Stimulated activated CD8-positive, alpha-beta memory T cell treated with anti-CD3 and anti-CD28 coated beads, Interleukin-7, amount 100 ng/mL, for 48 hours (primary cell): ENCODE data around the gene ROR2.
"Not testable (repeated sequence)": the region's sequence is repeated elsewhere in the genome, so short reads cannot be mapped to it uniquely, and the experiment has no call there.

Source experiments
- DNase-seq, 2 donors: peaks; one replicate each; pipeline ENCODE4 v3.0.0-alpha.2; 2020; ENCODE audit warnings: low read depth in 1 of 2; ENCODE audit errors: extremely low read depth in 1 of 2

Gene ROR2

DNA sequence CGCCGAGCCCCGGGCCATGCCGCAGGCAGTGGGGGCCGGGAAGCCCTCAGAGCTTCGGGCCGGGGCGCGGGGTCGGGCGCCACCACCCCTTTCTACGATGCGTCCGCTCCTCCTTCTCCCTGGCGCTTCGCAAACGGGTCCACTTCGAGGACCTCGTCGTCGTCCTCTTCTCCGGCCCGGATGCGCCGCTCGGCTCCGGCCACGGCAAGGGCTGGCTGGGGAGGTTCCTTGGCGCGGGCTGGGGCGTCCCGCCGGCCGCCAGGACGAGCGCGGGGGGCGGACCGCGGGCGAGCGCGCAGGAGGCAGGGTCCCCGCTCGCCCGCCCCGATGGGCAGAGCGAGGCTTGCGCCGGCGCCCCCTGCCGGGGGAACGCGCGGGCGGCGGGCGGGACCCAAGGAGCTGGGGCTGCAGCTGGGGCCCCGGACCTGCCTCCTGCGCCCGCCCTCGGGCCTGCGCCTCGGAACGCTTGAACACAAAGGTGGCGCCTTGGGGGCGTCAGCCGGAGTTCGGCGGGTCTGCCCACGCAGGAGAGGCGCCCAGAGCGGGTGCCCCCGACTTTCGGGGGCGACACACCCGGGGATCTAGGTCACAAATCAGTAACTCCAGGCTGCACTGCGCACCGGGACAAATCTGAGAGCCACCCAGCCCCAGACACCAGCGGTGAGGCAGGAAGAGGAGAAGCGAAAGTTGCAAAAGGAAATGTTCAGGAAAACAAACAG, at the start of gene ROR2:
ROR2 (minus strand) TSS at position 283 of the 719 bp plus-strand sequence.
- peak; percentile 22 to 33 for DNase-seq

DNA sequence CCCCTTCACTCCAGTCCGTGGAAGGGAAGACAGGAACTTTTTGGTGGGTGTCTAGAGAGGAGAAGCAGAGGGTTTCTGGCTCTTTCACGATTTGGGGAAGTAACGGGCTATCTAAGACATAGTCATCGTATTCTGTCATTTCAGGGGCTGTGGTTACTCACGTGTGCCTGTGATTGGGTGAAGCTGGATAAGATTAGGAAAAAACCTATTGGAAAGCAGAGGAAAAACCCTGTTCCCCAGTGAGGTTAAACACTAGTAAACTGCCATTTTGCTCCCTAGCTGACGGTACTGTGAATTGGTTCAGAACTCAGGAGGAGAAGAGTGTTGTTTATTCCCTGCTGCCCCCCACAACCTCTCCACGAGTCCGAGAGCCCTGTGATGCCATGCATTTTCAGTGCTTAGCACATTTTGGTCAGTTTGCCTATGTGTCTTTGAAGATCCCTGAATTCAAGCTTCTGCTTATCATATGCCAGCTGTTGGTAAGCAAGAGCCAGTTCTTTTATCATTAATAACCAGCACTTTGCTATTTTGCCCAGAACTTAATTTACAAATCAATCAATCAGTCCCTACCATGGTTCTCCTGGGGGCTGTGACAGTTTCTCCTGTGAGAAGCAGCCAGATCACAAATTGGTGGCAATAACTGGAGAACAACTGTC, 45.1 kb upstream of the ROR2 start:
- no peak for DNase-seq

DNA sequence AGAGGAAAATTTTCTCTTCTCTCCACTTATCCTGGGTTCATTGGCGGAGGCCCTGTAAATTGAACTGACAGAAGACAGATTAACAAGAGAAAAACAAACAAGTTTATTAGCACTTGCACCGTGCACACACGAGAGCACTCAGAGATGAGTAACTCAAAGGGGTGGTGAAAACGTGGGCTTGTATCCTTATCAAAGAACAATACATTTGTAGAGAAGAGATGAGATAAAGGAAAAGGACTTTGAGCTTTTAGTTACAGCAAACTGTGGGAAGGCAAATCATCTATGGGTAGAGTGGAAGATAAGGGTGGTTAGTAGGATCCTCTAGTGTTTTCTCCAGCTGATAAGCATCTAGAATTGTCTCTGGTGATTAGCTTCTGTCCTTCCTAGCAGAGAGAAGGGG, 44.4 kb upstream of the ROR2 start:
- DNase-seq: no peak

DNA sequence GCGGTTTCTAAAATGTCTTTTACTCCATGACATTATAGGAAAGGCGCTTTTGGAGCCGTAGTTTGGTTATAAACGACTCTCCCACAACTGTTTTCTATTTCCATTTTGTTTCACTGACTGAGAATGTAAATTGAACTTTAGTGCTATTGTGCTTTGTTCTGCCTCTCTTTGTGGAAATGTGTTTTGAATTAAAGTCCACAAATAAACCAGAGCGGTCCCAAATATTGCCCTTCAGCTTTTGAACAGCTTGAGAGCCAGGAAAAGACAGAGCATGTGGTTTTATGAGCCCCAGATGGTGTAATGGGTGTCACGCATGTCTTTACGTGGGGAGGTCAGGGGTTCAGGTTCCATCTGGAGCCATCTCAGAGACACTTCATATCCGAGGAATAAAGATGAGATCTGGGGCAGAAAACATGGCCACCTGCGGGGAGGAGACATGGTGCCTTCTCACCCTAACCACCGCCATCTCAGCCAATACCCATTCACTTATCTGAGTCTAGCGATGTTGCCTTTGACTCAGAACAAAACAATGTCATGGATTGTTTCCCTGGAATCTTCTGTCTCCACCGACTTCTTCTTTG, 42.5 kb upstream of the ROR2 start:
- DNase-seq: no peak

- no peak for DNase-seq
Observed at GRCh38 chr9:91991721-91992341, 41.8 kb upstream of the ROR2 start.

GRCh38 chr9:91986248-91986647, 36.2 kb upstream of the ROR2 start:
- DNase-seq: no peak

GRCh38 chr9:91985692-91986091, 35.7 kb upstream of the ROR2 start:
- DNase-seq: no peak

DNA sequence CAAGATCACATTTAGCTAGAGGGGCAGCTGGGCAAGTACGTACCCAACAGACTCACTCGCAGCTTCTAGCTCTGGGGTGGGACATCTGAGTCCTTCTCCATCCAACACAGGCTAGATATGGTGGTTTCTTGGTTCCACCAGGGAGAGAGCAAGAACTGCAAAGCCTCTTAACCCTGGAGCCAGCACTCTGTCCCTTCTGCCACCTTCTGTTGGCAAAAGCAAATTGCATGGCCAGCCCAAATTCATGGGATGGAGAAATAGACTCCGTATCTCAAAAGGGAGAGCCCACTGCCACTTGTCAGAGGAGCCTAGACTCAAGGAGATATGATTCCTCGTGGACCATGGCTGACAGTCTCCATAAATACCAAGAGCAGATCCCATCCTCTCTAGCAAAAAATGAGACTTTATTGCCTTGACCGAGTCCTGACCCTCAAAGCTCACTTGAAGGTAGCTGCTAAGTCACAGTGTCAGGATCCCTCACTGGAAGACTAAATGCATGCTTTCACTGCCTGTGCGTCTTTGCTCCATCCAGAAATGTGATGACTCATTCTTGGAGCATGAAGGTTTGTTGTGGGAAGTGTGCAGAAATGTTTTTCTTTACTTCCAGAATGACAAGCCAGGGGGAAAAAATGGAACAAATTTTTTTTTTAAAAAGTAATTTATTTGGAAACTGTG, 28.8 kb upstream of the ROR2 start:
- DNase-seq: no peak

- DNase-seq: not testable (repeated sequence)
Observed at GRCh38 chr9:91975254-91975653, 25.2 kb upstream of the ROR2 start.

DNA sequence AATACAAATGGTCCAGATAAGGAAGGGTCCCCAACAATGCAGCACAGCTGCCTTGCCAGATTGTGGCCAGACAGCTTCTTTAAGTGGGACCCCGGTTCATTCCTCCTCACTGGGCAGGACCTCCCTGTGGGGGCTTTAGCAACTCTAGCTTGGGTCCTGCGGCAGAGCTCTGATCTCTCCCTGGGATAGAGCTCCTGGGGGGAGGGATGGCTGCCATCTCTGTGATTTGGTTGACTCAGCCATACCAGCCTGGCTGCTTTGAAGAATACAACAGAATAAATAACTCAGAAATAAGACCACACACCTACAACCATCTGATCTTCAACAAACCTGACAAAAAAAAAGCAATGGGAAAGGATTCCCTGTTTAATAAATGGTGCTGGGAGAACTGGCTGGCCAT, 22.7 kb upstream of the ROR2 start:
- DNase-seq: no peak

- DNase-seq: no peak
Observed at GRCh38 chr9:91972076-91972626, 22.1 kb upstream of the ROR2 start.

DNA sequence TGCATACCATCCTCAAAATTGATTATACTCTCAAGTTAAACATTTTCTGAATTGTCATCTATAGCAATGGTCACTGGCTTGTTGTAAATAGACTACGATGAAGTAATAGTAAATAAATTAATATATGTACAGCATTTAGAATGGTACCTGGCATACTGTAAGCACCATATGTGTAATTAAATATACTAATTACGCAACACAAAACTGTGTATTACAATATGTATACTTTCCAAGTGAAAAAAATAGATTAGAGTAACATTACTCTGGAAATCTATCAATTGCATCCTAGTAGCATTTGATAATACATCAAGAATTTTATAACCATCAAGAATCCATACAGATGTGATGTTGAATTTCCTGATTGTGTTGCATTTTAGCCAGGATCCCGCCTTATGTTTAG, 17.2 kb upstream of the ROR2 start:
- no peak for DNase-seq

DNA sequence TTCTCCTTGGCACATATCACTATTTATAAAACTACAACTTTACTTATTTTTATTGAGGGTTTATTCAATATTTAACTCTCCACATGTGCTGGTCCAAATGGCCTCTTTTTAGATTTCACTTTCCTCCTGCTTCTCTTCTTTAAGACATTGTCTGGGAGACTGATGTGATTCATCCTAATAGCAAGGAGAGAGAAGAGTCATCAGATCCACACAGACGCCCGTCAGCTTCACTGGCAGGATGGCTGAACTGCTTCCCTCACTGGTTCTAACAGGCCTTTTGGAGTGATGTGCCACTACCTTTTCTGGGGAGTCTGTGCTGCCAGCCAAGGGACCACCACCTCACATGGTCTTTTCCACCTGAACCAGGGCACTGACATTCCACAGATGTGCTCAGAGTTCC, 16.5 kb upstream of the ROR2 start:
- DNase-seq: no peak

- DNase-seq: no peak
Observed at GRCh38 chr9:91963711-91964240, 13.7 kb upstream of the ROR2 start.

GRCh38 chr9:91960367-91960766, 10.3 kb upstream of the ROR2 start:
- DNase-seq: no peak

DNA sequence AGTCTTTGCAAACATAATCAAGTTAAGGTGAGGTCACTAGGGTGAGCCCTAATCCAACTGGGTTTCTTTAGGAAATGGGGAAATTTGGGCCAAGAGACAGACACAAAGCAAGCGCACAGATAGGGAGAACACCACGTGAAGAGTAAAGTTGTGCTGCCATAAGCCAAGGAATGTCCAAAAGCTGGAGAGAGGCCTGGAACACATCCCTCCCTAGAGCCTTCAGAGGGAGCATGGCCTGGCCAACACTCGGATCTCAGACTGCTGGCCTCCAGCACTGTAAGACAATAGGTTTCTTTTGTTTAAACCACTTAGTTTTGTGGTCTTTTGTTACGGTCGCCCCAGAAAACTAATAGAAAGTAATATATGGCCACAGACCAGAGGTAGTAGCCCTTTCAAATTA, 8.1 kb upstream of the ROR2 start:
- no peak for DNase-seq

DNA sequence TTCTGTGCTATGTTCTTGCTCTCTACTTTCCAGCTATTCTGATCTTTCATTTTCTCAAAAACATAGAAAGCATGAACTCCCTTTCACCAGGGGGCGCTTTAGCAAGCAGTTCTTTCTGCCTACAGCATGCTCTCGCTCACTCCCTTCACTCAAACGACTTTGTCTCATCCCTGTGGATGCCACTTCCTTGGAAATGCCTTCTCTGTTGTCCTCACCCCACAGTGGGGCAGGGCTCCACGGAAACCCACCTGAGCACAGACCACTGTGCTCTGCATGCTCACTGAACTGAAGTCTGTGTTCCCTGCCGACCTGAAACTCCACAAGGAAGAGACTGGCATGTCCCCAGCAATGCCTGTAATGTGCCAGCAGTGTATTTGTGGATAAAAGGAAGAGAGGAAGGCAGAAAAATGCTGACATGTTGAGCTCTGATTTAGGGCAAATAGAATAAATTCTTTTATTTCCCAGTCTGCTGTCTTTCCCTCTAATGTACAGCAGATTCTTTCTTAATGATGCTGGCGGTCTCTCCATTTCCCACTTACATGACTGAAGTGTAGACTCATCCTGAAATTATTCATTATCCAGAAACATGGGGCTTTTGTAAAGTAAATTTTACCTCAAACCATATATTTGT, 4.9 kb upstream of the ROR2 start:
- no peak for DNase-seq

DNA sequence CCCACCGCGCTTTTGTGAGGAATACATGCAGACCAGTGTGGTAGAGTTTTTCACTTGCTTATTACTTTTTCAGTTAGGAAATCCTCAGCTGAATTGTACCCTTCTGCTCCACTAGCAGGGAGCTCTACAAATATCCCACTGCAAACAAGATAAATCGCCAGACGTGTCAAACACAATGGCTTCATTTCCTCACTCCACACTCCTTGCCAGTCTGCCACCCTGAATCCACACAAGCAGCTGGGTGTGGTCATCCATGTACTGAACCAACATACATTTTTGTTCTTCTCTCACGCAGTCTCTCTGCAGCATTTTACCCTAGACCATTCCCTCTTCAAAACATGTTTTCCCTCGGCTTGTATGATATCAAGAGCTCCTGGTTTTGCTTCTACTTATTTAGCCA, 3.7 kb upstream of the ROR2 start:
- DNase-seq: no peak

GRCh38 chr9:91951944-91952520, 2.0 kb upstream of the ROR2 start:
- no peak for DNase-seq

DNA sequence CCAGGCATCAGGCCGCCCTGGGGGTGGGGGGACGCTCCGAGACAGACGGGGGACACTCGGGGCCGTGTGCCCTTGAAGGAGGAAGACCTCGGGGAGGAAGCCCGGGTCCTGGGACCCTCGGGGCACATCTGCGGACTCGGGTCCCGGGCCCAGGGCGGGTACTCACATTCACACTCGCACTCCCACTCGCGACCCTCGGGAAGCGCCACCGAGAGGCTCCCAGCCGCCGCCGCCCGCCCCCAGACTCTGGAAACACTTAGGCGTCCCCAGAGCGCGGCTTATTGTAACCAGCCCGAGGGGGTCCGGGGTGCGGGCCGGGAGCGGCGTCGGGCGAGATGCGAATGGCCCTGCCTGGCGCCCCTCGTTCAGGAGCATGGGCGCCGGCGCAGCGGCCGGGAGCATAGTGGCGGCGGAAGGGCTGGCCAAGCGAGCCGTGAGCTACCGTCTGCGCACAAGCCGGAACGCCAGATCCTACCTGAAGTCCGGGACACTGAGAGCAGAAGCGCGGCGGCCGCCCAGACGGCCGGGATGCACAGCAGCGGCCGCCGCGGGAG, 559 bp downstream of the ROR2 start:
- DNase-seq: no peak
